Activated T-cell treated with anti-CD3 and anti-CD28 coated beads for 48 hours (primary cell): ENCODE data around the gene IDI2.

Source experiments
- DNase-seq: peaks from one replicate; pipeline ENCODE4 v3.0.0-alpha.2; 2020; ENCODE audit warnings: low read depth

IDI2 gene

DNA sequence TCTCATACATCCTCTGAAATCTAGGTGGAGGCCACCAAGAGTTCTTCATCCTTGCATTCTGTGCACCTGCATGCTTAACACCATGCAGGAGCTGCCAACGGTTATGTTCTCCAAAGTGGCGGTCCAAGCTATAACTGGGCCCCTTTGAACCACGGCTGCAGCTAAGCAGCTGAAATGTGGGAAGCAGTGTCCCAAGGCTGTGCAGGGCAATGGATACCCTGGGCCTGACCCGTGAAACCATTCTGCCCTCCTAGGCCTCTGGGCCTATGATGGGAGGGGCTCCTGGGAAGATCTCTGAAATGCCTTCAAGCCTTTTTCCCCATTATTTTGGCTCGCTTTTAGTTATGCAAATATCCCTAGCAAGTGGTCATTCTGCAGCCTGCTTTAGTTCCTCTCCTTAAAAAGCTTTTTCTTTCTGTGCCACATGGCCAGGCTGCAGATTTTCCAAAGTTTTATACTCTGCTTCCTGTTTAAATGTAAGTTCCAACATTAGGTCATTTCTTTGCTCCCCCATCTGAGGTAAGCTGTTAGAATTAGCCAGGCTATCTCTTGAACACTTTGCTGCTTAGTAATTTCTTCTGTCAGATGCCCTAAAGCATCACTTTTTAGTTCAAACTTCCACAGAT is 45.1 kb downstream of the IDI2 start:
- DNase-seq, result no peak

DNA sequence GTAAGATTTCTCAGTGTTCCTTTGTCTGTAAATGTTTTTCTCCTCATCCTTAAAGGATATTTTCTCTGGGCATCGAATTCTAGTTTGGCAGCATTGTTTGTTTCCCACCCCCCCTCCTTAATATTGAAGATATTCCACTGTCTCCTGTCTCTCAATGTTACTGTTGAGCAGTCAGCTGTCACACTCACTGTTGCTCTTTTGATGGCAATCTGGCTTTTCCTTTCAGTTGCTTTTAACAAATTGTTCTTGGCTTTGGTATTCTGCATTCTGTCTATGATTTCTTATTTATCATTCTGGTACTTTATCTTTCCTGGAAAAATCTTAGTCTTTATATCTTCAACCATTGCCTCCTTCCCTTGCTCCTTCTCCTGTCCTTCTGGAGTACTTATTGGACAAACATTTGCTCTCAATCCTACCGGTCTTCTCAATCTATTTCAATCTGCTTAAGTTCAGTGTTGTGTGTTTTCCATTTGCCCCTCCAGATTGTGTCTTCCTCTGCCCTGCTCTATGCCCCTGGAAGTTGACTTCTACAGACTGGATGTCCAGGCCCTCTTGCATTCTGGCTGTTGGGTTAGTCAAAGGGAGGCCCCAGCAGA is 46.7 kb downstream of the IDI2 start:
- DNase-seq, result no peak

DNA sequence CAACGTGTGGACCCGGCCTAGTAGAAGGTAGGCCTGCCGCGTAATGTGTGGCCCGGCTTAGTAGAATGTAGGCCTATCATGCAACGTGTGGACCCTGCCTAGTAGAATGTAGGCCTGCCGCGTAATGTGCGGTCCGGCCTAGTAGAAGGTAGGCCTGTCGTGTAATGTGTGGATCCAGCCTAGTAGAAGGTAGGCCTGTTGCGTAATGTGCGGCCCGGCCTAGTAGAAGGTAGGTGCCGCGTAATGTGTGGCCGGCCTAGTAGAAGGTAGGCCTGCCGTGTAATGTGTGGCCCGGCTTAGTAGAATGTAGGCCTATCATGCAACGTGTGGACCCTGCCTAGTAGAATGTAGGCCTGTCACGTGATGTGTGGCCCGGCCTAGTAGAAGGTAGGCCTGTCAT is 49.3 kb downstream of the IDI2 start:
- DNase-seq, result no peak

DNA sequence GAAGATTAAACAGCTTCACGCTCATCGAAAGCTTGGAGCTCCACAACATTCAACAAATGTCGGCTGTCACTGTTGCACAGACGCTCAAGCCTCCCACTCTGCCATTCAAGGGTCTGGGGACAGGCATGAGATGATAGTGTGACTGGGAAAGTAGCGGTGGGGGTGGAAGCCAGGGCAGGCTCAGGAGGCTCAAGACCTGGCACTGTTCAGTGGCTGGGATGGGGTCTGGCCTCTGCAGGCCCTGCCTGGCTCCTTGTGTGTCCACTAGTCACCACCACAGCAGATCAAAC is 50.9 kb downstream of the IDI2 start:
- no peak for DNase-seq

DNA sequence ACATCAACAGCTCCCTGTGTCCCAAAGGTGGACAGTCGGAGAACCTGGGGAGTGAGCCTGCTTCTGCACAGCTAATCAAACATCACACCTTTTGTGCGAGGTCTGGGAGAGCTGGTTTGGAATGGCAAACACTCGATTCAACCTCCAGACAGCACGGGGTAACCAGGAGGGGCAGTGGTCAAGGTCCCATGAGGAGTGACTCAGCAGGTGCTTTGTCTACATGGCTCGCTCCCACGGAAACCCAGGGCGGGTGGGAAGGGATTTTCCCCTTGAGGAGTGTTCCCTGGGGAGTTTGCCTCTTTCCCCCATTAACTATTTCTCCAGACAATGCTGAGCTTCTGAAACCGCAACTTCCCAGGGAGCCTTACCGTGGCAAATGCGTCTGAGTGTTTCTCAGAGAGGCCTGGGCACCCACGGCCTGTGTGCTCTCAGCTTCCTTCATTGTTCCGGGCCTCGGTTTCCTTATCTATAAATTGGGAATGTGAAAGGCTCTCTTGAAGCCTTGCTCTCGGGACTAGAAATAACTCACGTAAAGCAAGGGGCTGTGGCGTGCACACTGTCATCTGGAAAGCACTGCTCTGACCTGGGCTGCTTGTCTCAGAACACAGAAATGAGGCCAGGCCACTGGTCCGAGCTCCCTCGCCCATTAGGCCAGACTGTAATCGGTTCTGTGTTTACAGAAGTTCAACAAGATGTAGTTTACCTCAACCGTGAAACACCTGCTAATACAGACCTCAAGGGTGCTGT is 51.4 kb downstream of the IDI2 start:
- DNase-seq, result no peak

DNA sequence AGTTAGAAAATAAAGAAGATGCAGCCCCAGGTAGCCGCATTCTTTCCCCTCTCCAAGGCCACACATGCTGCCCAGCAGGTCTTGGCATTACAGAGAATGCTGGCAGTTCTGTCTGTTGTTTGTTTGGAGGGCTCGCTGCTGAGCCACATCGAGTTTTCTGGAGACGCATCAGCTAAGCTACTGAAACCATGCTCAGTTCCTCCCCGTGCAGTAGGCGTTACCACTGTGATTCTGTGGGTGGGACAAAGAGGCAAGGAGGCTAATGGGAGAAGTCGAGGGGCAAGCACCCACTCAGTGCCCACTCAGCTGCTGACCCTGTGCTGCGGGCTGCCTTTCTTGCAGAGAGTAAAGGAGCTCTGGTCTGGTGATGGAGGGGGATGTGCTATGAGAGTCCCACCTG is 52.9 kb downstream of the IDI2 start:
- DNase-seq, result no peak

DNA sequence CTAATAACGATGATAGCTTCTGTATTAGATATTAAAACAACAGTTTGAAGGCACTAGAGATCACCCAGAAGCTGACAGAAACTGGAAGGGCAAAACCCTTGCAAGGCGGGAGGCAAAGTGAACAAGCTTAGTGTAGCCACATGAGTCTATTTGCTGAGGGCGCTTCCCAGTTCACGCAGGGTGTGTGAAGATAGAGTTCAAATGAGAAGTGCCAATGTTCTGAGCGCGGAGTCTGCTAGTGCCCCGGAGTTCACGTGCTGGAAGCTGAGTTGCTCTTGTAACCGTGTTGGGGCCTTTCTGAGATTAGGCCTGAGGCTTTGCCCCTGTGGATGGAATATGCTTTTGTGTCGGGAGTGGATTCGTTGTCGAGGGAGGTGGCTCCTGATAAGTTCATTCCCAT is 54.0 kb downstream of the IDI2 start:
- DNase-seq, result no peak

DNA sequence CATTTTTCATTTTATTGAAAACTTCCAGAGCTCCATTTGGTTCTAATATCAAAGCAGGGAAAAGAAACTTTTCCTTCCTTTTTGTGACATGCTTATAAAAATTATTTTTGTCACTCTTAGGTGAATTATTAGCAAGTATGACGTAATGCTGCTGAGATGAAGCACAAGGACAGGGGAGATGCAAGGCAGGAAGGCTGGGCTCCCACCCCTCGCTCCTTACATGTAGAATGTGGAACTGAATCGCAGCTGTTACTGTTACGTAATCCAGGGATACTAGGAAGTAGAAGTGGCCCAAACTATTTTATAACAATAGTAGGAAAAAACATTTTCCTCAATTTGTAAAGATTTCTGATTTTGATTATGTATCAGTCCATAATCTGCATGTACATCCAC is 54.5 kb downstream of the IDI2 start:
- no peak for DNase-seq

DNA sequence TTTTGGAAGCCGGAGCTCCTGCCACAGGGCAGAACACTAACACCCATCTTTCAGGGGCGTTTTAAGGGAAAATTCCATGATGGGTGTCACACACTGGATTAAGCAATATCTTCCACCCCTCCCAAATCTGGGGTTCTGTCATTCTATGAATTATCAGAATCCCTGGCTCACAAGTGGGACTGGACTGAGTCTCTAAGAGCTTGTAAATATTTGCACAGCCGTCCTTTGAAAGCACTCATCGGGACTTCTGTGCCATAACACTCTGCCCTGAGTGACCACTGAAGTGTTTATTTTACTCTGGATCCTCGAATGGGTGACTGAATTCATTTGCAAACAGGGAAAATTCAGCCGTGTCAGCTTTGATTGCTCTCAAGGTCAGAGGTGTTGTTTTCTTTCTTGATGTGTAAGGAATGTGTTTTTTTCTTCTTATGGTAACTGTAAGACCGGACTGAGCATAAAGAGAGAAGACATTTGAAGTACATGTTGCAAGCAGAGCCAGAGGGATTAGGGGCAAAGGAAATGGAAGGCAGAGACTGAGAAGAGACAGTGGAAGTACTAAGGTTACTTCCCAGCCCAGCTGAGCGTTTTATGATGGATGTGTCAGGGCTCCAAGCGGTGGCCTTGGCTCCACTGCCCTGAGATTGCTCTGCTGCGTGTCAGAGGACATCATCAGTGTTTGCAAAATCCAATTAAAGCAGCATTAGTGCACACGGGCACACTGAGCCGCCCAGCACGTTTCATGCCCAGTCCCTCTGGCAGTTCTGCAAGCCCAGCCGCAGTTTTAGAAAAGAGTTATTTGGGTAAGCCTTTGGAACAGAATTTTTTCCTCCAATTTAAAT is 55.1 kb downstream of the IDI2 start:
- no peak for DNase-seq

DNA sequence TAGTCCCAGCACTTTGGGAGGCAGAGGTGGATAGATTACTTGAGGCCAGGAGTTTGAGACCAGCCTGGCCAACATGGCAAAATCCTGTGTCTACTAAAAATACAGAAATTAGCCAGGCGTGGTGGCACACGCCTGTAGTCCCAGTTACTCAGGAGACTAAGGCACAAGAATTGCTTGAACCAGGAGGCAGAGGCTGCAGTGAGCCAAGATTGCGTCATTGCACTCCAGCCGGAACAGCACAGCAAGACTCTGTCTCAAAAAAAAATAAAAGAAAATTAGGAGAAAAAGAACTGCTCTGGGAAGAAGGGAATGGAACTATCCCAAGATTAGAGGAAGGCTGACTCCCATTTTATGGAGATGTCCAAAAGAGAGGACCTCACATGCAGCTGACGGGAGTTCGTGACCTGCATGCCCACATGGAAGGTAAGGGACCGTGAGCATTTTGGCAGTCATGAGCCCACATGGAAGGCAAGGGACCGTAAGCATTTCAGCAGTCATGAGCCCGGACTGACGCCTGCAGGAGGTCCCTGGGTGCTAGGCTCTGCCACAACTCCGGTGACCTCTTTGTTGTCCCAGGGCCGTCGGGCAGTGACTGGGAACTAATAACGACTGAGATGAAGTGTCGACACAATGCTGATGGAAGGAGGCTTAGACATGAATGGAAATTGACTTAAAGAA is 56.0 kb downstream of the IDI2 start:
- DNase-seq, result no peak
